HG03039 (cell line): ENCODE results near the gene PCDHB8.
"Not testable (repeated sequence)": the region's sequence is repeated elsewhere in the genome, so short reads cannot be mapped to it uniquely, and the experiment has no call there.

ENCODE experiments used
- ATAC-seq: cut with Tn5 transposase; IDR thresholded peaks from one replicate; pipeline ENCODE4 v1.9.1; 2021; ENCODE audit warnings: mild to moderate bottlenecking, moderate library complexity; ENCODE audit not compliant: unreplicated experiment

PCDHB8 gene

GRCh38 chr5:141224844-141225243 lies 47.3 kb downstream of the PCDHB8 start:
- not testable (repeated sequence) for ATAC-seq

DNA sequence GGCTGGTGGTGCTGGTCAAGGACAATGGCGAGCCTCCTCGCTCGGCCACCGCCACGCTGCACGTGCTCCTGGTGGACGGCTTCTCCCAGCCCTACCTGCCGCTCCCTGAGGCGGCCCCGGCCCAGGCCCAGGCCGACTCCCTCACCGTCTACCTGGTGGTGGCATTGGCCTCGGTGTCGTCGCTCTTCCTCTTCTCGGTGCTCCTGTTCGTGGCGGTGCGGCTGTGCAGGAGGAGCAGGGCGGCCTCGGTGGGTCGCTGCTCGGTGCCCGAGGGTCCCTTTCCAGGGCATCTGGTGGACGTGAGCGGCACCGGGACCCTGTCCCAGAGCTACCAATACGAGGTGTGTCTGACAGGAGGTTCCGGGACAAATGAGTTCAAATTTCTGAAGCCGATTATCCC lies 47.8 kb downstream of the PCDHB8 start:
- ATAC-seq: not testable (repeated sequence)
